Upper lobe of left lung (tissue), 6 donors: Measurements from ENCODE around the gene AJAP1. TPM values are rescaled to one million over a fixed set of nuclear protein-coding genes. Genes with fewer than 3 reads are reported as not detected.

Source experiments
- ATAC-seq, 2 donors: fragments of 200-7000 bp; cut with Tn5 transposase; one replicate each; pipeline ENCODE4 v1.9.1; 2022; ENCODE audit warnings: mild to moderate bottlenecking in 2 of 2, moderate library complexity in 2 of 2; ENCODE audit not compliant: low FRiP score in 2 of 2
- DNase-seq, 2 donors: peaks; one replicate each; pipeline ENCODE4 v3.0.0-alpha.2; 2019 to 2020
- H3K27ac ChIP-seq, 4 donors: fragments of 200-600 bp; sonication (generic); one replicate each; pipeline ENCODE4 v1.5.1; 2016 to 2019
- H3K27me3 ChIP-seq, 4 donors: fragments of 200-600 bp; sonication (generic); one replicate each; pipeline ENCODE4 v1.5.1; 2017 to 2019
- H3K36me3 ChIP-seq, 4 donors: fragments of 200-600 bp; sonication (generic); one replicate each; pipeline ENCODE4 v1.5.1; 2016 to 2019
- H3K4me1 ChIP-seq, 4 donors: fragments of 200-600 bp; sonication (generic); one replicate each; pipeline ENCODE4 v1.5.1; 2018 to 2019
- H3K4me3 ChIP-seq, 4 donors: fragments of 200-600 bp; sonication (generic); one replicate each; pipeline ENCODE4 v1.5.1; 2017 to 2019; ENCODE audit warnings: mild to moderate bottlenecking in 2 of 4, moderate library complexity in 1 of 4
- H3K9me3 ChIP-seq, 4 donors: fragments of 200-600 bp; sonication (generic); one replicate each; pipeline ENCODE4 v1.5.1; 2018 to 2019
- EP300 ChIP-seq, 4 donors: sonication (generic); formaldehyde crosslinking; IDR thresholded peaks; one replicate each; pipeline ENCODE4 v1.5.1; 2017; ENCODE audit warnings: antibody characterized with exemption in 4 of 4, control low read depth in 2 of 4
- POLR2A ChIP-seq, 4 donors: fragments of 450-650 bp; IDR thresholded peaks; one replicate each; pipeline ENCODE4 v1.5.1; 2016 to 2017; ENCODE audit warnings: antibody characterized with exemption in 4 of 4, mild to moderate bottlenecking in 2 of 4
- POLR2AphosphoS5 ChIP-seq, 2 donors: sonication (generic); formaldehyde crosslinking; IDR thresholded peaks; one replicate each; pipeline ENCODE4 v1.5.1; 2017; ENCODE audit warnings: antibody characterized with exemption in 2 of 2
- WGBS, 2 donors: methylation state at CpG; one replicate each; pipeline ENCODE4 v1.1.5; 2017 to 2018; 5-methylcytosine and 5-hydroxymethylcytosine counted together
- total RNA-seq, 6 donors: library from RNA; depleted of rRNA in 4 of 6; stranded (reverse); fragments of >200 nt in 4 of 6; gene quantifications; one replicate each; pipeline versions ENCODE4 v1.1.0 to v1.2.1, GENCODE V29; 2016 to 2021
- TF ChIP-seq, protein P1 (sequence below), 6 experiments: fragments of 450-650 bp in 4 of 6; fragments of 200-600 bp in 2 of 6; sonication (generic) in 2 of 6; IDR thresholded peaks; one replicate each; pipeline ENCODE4 v1.5.1; 2016 to 2019; ENCODE audit warnings: antibody characterized with exemption in 6 of 6
- donor health status: DM: no; HTN: no; CAD: no; lungs with moderate emphysema.
- donor health status: DM: no; HTN: yes; CAD: no; lungs with severe emphysema.

AJAP1 gene
- total RNA-seq, 6 donors from 2014 or later: 0.54 to 4.6 (median 2.9) TPM

DNA sequence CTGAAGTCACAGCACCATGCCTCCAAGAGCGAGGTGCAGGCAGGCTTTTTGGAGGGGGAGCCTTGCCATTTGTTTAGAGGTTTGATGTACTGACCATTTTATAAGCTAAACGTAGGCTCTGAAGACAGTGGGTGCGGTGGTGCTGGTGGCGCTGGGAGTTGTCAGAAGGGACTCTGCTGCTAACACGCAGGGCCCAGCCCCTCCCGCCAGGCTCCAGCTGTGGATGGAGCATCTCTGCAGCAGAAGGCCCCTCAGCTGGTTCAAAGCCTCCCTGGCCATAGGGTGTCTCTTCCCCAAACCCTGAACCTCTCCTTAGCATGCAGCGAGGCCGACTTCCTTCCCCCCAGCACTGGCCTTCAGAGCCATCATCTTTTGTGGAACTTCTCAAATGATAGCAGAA, 105.3 kb downstream of the AJAP1 start:
- WGBS, 2 donors: 78 to 89% methylated on average over 6 to 8 of the region's 8 CpGs

DNA sequence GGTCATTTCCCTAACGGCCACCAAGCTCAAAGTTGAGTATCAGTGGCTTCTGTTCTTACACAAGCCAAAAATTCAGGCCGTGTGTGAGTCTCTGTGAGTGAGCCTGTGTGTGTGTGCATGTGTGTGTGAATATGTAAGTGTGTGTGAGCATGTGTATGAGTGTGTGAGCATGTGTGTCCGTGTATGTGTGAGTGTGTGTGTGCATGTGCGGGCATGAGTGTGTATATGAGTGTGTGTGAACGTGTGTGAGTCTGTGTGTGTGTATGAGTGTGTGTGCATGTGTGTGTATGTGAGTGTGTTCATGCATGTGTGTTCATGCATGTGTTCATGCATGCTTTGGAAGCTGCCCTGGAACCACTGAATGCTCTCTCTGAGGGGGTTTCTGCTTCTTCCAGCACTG, 105.7 kb downstream of the AJAP1 start:
- Histone ChIP-seq H3K4me1 (no peaks in the 10 kb centered on the region), H3K36me3 (no peaks in the 10 kb centered on the region), H3K9me3 (peaks cover 0 to 3% (median 0%) of the 10 kb centered on the region in 4 donors), H3K27ac (no peak overlapping the region), H3K4me3 (no peak overlapping the region), H3K27me3 (no peaks in the 10 kb centered on the region)
- WGBS, 2 donors: 67 to 83% methylated on average over 5 of the region's 5 CpGs
- no peak for DNase-seq
- no peak for ATAC-seq
- TF ChIP-seq EP300 (IDR thresholded peaks at IDR 0.05) (no peak), POLR2AphosphoS5 (IDR thresholded peaks at IDR 0.05) (no peak), POLR2A (IDR thresholded peaks at IDR 0.05) (no peak)
- TF ChIP-seq, protein P1, sequence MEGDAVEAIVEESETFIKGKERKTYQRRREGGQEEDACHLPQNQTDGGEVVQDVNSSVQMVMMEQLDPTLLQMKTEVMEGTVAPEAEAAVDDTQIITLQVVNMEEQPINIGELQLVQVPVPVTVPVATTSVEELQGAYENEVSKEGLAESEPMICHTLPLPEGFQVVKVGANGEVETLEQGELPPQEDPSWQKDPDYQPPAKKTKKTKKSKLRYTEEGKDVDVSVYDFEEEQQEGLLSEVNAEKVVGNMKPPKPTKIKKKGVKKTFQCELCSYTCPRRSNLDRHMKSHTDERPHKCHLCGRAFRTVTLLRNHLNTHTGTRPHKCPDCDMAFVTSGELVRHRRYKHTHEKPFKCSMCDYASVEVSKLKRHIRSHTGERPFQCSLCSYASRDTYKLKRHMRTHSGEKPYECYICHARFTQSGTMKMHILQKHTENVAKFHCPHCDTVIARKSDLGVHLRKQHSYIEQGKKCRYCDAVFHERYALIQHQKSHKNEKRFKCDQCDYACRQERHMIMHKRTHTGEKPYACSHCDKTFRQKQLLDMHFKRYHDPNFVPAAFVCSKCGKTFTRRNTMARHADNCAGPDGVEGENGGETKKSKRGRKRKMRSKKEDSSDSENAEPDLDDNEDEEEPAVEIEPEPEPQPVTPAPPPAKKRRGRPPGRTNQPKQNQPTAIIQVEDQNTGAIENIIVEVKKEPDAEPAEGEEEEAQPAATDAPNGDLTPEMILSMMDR (IDR thresholded peaks at IDR 0.05): no peak

More for the DNA sequence above, 105.3 kb downstream of the AJAP1 start:
- H3K4me1 ChIP-seq: no peaks in the 10 kb centered on the region
- H3K27ac ChIP-seq: no peak overlapping the region
- H3K27me3 ChIP-seq: no peaks in the 10 kb centered on the region
- ATAC-seq: no peak
- no peaks in the 10 kb centered on the region for H3K36me3 ChIP-seq
- H3K4me3 ChIP-seq: no peak overlapping the region
- TF ChIP-seq EP300 (IDR thresholded peaks at IDR 0.05): no peak
- TF ChIP-seq, protein P1 (IDR thresholded peaks at IDR 0.05): no peak
- TF ChIP-seq POLR2AphosphoS5 (IDR thresholded peaks at IDR 0.05): no peak
- TF ChIP-seq POLR2A (IDR thresholded peaks at IDR 0.05): no peak
- peaks cover 0 to 3% (median 0%) of the 10 kb centered on the region in 4 donors for H3K9me3 ChIP-seq
- no peak for DNase-seq

DNA sequence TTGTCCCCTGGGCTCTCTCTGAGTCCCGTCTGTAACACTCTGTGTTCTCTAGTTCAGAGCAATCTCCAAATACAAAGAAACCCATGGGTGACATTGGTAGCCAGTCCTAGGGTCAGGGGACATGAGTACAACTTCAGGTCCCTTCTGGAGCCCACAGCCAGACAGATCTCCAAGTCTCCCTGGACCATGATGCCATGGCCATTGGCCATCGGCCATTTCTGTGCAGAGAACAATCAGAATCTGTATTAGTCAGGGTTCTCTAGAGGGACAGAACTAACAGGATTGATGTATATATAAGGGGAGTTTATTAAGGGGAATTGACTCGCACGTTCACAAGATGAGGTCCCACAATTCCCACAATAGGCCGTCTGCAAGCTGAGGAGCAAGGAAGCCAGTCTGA, 106.9 kb downstream of the AJAP1 start:
- H3K36me3 ChIP-seq: no peaks in the 10 kb centered on the region
- H3K4me1 ChIP-seq: no peaks in the 10 kb centered on the region
- H3K27me3 ChIP-seq: no peaks in the 10 kb centered on the region
- no peak for TF ChIP-seq EP300 (IDR thresholded peaks at IDR 0.05)
- TF ChIP-seq, protein P1 (IDR thresholded peaks at IDR 0.05): no peak
- TF ChIP-seq POLR2A (IDR thresholded peaks at IDR 0.05): no peak
- TF ChIP-seq POLR2AphosphoS5 (IDR thresholded peaks at IDR 0.05): no peak
- ATAC-seq (no peak), DNase-seq (no peak)
- no peak overlapping the region for H3K27ac ChIP-seq
- WGBS, 2 donors: 89 to 97% methylated on average over 4 to 5 of the region's 5 CpGs
- peaks cover 0 to 3% (median 0%) of the 10 kb centered on the region in 4 donors for H3K9me3 ChIP-seq
- H3K4me3 ChIP-seq: no peak overlapping the region

DNA sequence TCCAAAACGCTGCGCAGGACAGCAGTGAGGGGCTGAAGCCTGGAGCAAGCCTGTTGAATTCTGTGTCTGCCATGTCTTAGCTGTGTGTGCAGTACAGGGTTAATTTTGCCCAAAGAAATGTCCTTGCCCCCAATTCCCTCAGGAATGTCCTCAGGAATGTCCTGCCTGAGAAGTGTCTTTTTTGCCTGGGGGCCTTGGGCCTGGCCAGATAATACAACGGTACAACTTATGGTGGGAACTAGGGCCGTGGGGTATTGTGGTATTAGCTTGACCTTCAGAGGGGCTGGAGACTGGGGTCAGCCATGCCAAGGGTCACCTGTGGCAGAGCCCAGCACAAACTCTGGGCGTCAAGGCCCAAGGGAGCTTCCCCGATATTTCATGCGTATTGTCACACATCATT, 107.7 kb downstream of the AJAP1 start:
- no peak overlapping the region for H3K27ac ChIP-seq
- ATAC-seq (no peak), DNase-seq (no peak)
- peaks cover 0 to 3% (median 0%) of the 10 kb centered on the region in 4 donors for H3K9me3 ChIP-seq
- H3K27me3 ChIP-seq: no peaks in the 10 kb centered on the region
- no peak overlapping the region for H3K4me3 ChIP-seq
- H3K36me3 ChIP-seq: no peaks in the 10 kb centered on the region
- TF ChIP-seq POLR2A (IDR thresholded peaks at IDR 0.05) (no peak), POLR2AphosphoS5 (IDR thresholded peaks at IDR 0.05) (no peak), EP300 (IDR thresholded peaks at IDR 0.05) (no peak)
- TF ChIP-seq, protein P1 (IDR thresholded peaks at IDR 0.05): no peak
- no peaks in the 10 kb centered on the region for H3K4me1 ChIP-seq
- 75 to 79% methylated on average over 5 to 7 of the region's 7 CpGs for WGBS, 2 donors

DNA sequence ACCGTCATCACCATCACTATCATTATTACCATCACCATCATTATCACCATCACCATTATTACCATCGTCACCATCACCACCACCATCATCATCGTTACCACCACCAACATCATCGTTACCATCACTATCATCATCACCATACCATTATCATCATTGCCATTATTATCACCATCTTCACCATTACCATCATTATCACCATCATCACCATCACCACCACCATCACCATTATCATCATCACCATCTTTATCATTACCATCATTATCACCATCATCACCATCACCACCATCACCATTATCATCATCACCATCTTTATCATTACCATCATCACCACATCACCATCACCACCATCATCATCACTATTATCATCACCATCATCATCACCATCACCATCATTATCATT, 112.9 kb downstream of the AJAP1 start:
- H3K9me3 ChIP-seq: no peaks in the 10 kb centered on the region
- H3K27ac ChIP-seq: no peak overlapping the region
- TF ChIP-seq POLR2AphosphoS5 (IDR thresholded peaks at IDR 0.05): no peak
- no peak for TF ChIP-seq POLR2A (IDR thresholded peaks at IDR 0.05)
- TF ChIP-seq EP300 (IDR thresholded peaks at IDR 0.05): no peak
- TF ChIP-seq, protein P1 (IDR thresholded peaks at IDR 0.05): no peak
- DNase-seq: no peak
- no peaks in the 10 kb centered on the region for H3K36me3 ChIP-seq
- no peak overlapping the region for H3K4me3 ChIP-seq
- WGBS, 2 donors: 91 to 92% methylated on average over 4 of the region's 4 CpGs
- no peaks in the 10 kb centered on the region for H3K27me3 ChIP-seq
- no peak for ATAC-seq
- H3K4me1 ChIP-seq: no peaks in the 10 kb centered on the region
